H9 (cell line): ENCODE measurements around the gene MTCH1. TPM values are rescaled to one million over a fixed set of nuclear protein-coding genes. Genes with fewer than 3 reads are reported as not detected.

Experiments
- DNase-seq: peaks from one replicate; pipeline ENCODE4 v3.0.0-alpha.2; 2017
- H2AFZ ChIP-seq: one replicate; pipeline ENCODE4 v1.6.1; 2013; ENCODE audit warnings: mild to moderate bottlenecking, low read length, control low read depth, moderate library complexity
- H2AK5ac ChIP-seq: 2 replicates; pipeline ENCODE4 v1.6.1; 2013; ENCODE audit warnings: low read length, control low read depth, mixed read lengths; ENCODE audit not compliant: insufficient read length
- H2BK120ac ChIP-seq: one replicate; pipeline ENCODE4 v1.6.1; 2013; ENCODE audit warnings: low read depth, mild to moderate bottlenecking, low read length, control low read depth, inconsistent platforms; ENCODE audit not compliant: poor library complexity, severe bottlenecking
- H2BK12ac ChIP-seq: 2 replicates; pipeline ENCODE4 v1.6.1; 2013; ENCODE audit warnings: low read length, control low read depth, mixed read lengths, low read depth; ENCODE audit not compliant: insufficient read length
- H2BK15ac ChIP-seq: 2 replicates; pipeline ENCODE4 v1.6.1; 2013; ENCODE audit warnings: low read depth, low read length, control low read depth
- H2BK20ac ChIP-seq: one replicate; pipeline ENCODE4 v1.6.1; 2013; ENCODE audit warnings: low read depth, mild to moderate bottlenecking, low read length, control low read depth, inconsistent platforms; ENCODE audit not compliant: poor library complexity, severe bottlenecking
- H2BK5ac ChIP-seq: 2 replicates; pipeline ENCODE4 v1.6.1; 2013; ENCODE audit warnings: low read length, control low read depth, mixed read lengths; ENCODE audit not compliant: insufficient read length
- H3K14ac ChIP-seq: 2 replicates; pipeline ENCODE4 v1.6.1; 2013; ENCODE audit warnings: low read length, control low read depth; ENCODE audit not compliant: insufficient read depth
- H3K18ac ChIP-seq: 2 replicates; pipeline ENCODE4 v1.6.1; 2013; ENCODE audit warnings: low read depth, mild to moderate bottlenecking, mixed read lengths, low read length, control low read depth; ENCODE audit not compliant: insufficient read length
- H3K23ac ChIP-seq: 2 replicates; pipeline ENCODE4 v1.6.1; 2013; ENCODE audit warnings: low read length, control low read depth, mixed read lengths, low read depth; ENCODE audit not compliant: insufficient read length
- H3K23me2 ChIP-seq: 2 replicates; pipeline ENCODE4 v1.6.1; 2013; ENCODE audit warnings: low read depth, mild to moderate bottlenecking, mixed read lengths, low read length, control low read depth; ENCODE audit not compliant: insufficient read length, poor library complexity, severe bottlenecking
- H3K27ac ChIP-seq: 2 replicates; pipeline ENCODE4 v1.5.1; 2013; ENCODE audit warnings: low read length, control low read depth, mixed read lengths, low read depth; ENCODE audit not compliant: insufficient read length
- H3K27me3 ChIP-seq: 2 replicates; pipeline ENCODE4 v1.6.1; 2013; ENCODE audit warnings: low read length, control low read depth, inconsistent platforms; ENCODE audit not compliant: insufficient read depth
- H3K4ac ChIP-seq: 2 replicates; pipeline ENCODE4 v1.6.1; 2013; ENCODE audit warnings: low read depth, mild to moderate bottlenecking, control low read depth, inconsistent platforms, low read length, moderate library complexity
- H3K4me1 ChIP-seq: 2 replicates; pipeline ENCODE4 v1.6.1; 2013; ENCODE audit warnings: low read length, control low read depth, inconsistent platforms; ENCODE audit not compliant: insufficient read depth
- H3K4me2 ChIP-seq: 2 replicates; pipeline ENCODE4 v1.6.1; 2013; ENCODE audit warnings: low read length, control low read depth, mixed read lengths; ENCODE audit not compliant: insufficient read length, insufficient read depth
- H3K56ac ChIP-seq: 2 replicates; pipeline ENCODE4 v1.6.1; 2013; ENCODE audit warnings: low read depth, mild to moderate bottlenecking, mixed read lengths, low read length, control low read depth; ENCODE audit not compliant: insufficient read length
- H3K79me1 ChIP-seq: 2 replicates; pipeline ENCODE4 v1.6.1; 2013; ENCODE audit warnings: low read depth, mild to moderate bottlenecking, moderate library complexity, low read length, control low read depth, inconsistent platforms; ENCODE audit not compliant: insufficient read depth, poor library complexity, severe bottlenecking
- H3K79me2 ChIP-seq: 2 replicates; pipeline ENCODE4 v1.6.1; 2013; ENCODE audit warnings: low read length, control low read depth, inconsistent platforms; ENCODE audit not compliant: insufficient read depth
- H3K9ac ChIP-seq: 2 replicates; pipeline ENCODE4 v1.6.1; 2013; ENCODE audit warnings: low read length, control low read depth, mixed read lengths; ENCODE audit not compliant: insufficient read length; ENCODE audit errors: extremely low read depth
- H3K9me3 ChIP-seq: one replicate; pipeline ENCODE4 v1.6.1; 2013; ENCODE audit warnings: low read depth, low read length, inconsistent platforms; ENCODE audit not compliant: control insufficient read depth
- H3T11ph ChIP-seq: one replicate; pipeline ENCODE4 v1.6.1; 2013; ENCODE audit warnings: mild to moderate bottlenecking, low read length, control low read depth, inconsistent platforms
- H4K20me1 ChIP-seq: one replicate; pipeline ENCODE4 v1.6.1; 2013; ENCODE audit not compliant: control insufficient read depth, insufficient read length, insufficient read depth
- H4K5ac ChIP-seq: 2 replicates; pipeline ENCODE4 v1.6.1; 2013; ENCODE audit warnings: low read depth, mild to moderate bottlenecking, mixed read lengths, low read length, control low read depth; ENCODE audit not compliant: insufficient read length
- H4K8ac ChIP-seq: replicated peaks from 2 replicates; pipeline ENCODE4 v1.6.1; 2013; ENCODE audit warnings: low read length, control low read depth, mixed read lengths, low read depth; ENCODE audit not compliant: insufficient read length
- H4K91ac ChIP-seq: 2 replicates; pipeline ENCODE4 v1.6.1; 2013; ENCODE audit warnings: low read depth, mild to moderate bottlenecking, moderate library complexity, mixed read lengths, low read length, control low read depth; ENCODE audit not compliant: insufficient read length
- H3K27ac Mint-ChIP-seq, 3 experiments: 2 replicates in 2 of 3; 3 replicates in 1 of 3; pipeline ENCODE4 v1.8.0; 2020 to 2021; ENCODE audit warnings: mixed read lengths in 3 of 3, mild to moderate bottlenecking in 1 of 3, moderate library complexity in 1 of 3
- H3K27me3 Mint-ChIP-seq: 2 replicates; pipeline ENCODE4 v1.8.0; 2021; ENCODE audit warnings: low read depth, mild to moderate bottlenecking, moderate library complexity, mixed read lengths
- H3K36me3 Mint-ChIP-seq, 3 experiments: 2 replicates in 2 of 3; 3 replicates in 1 of 3; pipeline ENCODE4 v1.8.0; 2020 to 2021; ENCODE audit warnings: low read depth in 3 of 3, mixed read lengths in 3 of 3; ENCODE audit not compliant: insufficient read depth in 1 of 3
- H3K4me1 Mint-ChIP-seq, 2 experiments: 2 replicates each; pipeline ENCODE4 v1.8.0; 2020; ENCODE audit warnings: mixed read lengths in 2 of 2
- H3K4me3 Mint-ChIP-seq, 2 experiments: 2 replicates in 1 of 2; 3 replicates in 1 of 2; pipeline ENCODE4 v1.8.0; 2020 to 2021; ENCODE audit warnings: mild to moderate bottlenecking in 2 of 2, mixed read lengths in 2 of 2, moderate library complexity in 1 of 2
- H3K9me3 Mint-ChIP-seq, 2 experiments: 2 replicates in 1 of 2; 3 replicates in 1 of 2; pipeline ENCODE4 v1.8.0; 2020; ENCODE audit warnings: mild to moderate bottlenecking in 2 of 2, mixed read lengths in 2 of 2, moderate library complexity in 1 of 2
- WGBS: extraction: QIAGEN DNeasy Blood & Tissue Kit; methylation state at CpG from one replicate; pipeline ENCODE4 v1.1.7; 2013; ENCODE audit warnings: missing lambda C conversion rate, low lambda C conversion rate, mixed read lengths; ENCODE audit not compliant: insufficient read length; ENCODE audit errors: extremely low coverage; 5-methylcytosine and 5-hydroxymethylcytosine counted together
- total RNA-seq: library from RNA; stranded (reverse); gene quantifications from 2 replicates; pipeline ENCODE4 v1.2.1, GENCODE V29; 2021
- TF ChIP-seq, protein P1 (sequence below): fragments of 200-600 bp; sonication (generic); conservative IDR thresholded peaks from 3 replicates; pipeline ENCODE4 v1.8.0; 2021; ENCODE audit warnings: antibody characterized with exemption, mild to moderate bottlenecking

Gene MTCH1
- total RNA-seq, 1 experiment from 2014 or later, result 200 TPM

DNA sequence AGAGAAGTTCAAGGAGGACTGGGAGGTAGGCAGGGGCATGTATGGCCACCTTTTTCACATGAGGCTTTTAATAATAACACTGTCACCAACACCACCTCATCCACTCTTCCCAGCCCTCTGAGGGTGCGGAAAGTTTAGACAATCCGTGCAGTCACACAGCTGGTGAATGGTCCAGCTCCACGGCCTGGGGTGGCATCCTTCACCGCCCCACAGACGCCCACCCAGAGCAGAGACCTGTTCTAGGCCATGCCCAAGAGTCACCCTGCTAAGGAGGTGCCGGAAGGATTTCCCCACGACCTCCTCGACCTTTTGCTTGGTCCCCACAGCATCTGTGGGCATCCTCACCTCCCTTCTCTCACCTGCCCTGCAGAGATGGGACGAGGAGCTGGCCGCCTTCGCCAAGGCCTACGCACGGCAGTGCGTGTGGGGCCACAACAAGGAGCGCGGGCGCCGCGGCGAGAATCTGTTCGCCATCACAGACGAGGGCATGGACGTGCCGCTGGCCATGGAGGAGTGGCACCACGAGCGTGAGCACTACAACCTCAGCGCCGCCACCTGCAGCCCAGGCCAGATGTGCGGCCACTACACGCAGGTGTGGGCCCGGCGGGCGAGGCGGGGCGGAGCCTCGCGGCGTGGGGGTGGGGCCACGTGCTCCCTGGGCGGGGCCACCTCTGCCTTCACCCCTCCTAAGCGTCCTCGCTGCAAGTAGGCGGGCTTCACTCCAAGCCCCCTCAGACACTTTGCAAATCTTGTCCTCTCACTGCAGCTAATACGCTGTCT, 27.0 kb downstream of the MTCH1 start:
- no peak overlapping the region for H2AFZ ChIP-seq
- H3K27me3 ChIP-seq, result no peaks in the 10 kb centered on the region
- no peaks in the 10 kb centered on the region for H3K9me3 ChIP-seq
- no peak overlapping the region for H4K91ac ChIP-seq
- H3K4ac ChIP-seq, result no peak overlapping the region
- WGBS, result no CpG with 5 or more reads among the region's 44 CpGs
- TF ChIP-seq, protein P1, sequence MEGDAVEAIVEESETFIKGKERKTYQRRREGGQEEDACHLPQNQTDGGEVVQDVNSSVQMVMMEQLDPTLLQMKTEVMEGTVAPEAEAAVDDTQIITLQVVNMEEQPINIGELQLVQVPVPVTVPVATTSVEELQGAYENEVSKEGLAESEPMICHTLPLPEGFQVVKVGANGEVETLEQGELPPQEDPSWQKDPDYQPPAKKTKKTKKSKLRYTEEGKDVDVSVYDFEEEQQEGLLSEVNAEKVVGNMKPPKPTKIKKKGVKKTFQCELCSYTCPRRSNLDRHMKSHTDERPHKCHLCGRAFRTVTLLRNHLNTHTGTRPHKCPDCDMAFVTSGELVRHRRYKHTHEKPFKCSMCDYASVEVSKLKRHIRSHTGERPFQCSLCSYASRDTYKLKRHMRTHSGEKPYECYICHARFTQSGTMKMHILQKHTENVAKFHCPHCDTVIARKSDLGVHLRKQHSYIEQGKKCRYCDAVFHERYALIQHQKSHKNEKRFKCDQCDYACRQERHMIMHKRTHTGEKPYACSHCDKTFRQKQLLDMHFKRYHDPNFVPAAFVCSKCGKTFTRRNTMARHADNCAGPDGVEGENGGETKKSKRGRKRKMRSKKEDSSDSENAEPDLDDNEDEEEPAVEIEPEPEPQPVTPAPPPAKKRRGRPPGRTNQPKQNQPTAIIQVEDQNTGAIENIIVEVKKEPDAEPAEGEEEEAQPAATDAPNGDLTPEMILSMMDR, result peak; percentile 32; the same call in 2 of the 3 replicates
- no peak overlapping the region for H3K23ac ChIP-seq
- no peaks in the 10 kb centered on the region for H4K20me1 ChIP-seq
- H3K4me2 ChIP-seq, result no peak overlapping the region
- H2AK5ac ChIP-seq, result no peak overlapping the region
- no peak overlapping the region for H2BK5ac ChIP-seq
- H3K79me1 ChIP-seq, result no peaks in the 10 kb centered on the region
- H3K27ac ChIP-seq, result no peak overlapping the region
- H2BK20ac ChIP-seq, result no peak overlapping the region
- H4K5ac ChIP-seq, result no peak overlapping the region
- Mint-ChIP-seq H3K36me3 (no peaks in the 10 kb centered on the region), H3K27ac (no peak overlapping the region), H3K4me1 (peaks cover 17% of the 10 kb centered on the region in 2 experiments), H3K27me3 (no peaks in the 10 kb centered on the region), H3K4me3 (no peak overlapping the region), H3K9me3 (no peaks in the 10 kb centered on the region)
- no peak overlapping the region for H3K14ac ChIP-seq
- H3K4me1 ChIP-seq, result no peaks in the 10 kb centered on the region
- no peak overlapping the region for H2BK120ac ChIP-seq
- H4K8ac ChIP-seq, result no peak overlapping the region
- H2BK15ac ChIP-seq, result no peak overlapping the region
- DNase-seq, result peak; percentile 78
- no peaks in the 10 kb centered on the region for H3K23me2 ChIP-seq
- no peak overlapping the region for H3K9ac ChIP-seq
- no peak overlapping the region for H3K56ac ChIP-seq
- no peaks in the 10 kb centered on the region for H3K79me2 ChIP-seq
- no peak overlapping the region for H3T11ph ChIP-seq
- H3K18ac ChIP-seq, result no peak overlapping the region
- no peak overlapping the region for H2BK12ac ChIP-seq
